Measurements from ENCODE around the gene TNFSF10. TPM values are rescaled to one million over a fixed set of nuclear protein-coding genes. Genes with fewer than 3 reads are reported as not detected.
A peak's percentile ranks its signal among the peaks of the same experiment; 100 is the strongest.

TNFSF10 gene
- polyA plus RNA-seq, 1 experiment: not detected

- Histone ChIP-seq H3K4me3 (ENCODE audit: low read depth, low read length) (no peak overlapping the region), H3K36me3 (ENCODE audit: control insufficient read depth, insufficient read depth, low read length) (no peaks in the 10 kb centered on the region), H3K27me3 (ENCODE audit: control insufficient read depth, insufficient read depth, low read length) (peaks cover 9% of the 10 kb centered on the region)
- TF ChIP-seq CTCF (IDR thresholded peaks at IDR 0.05; ENCODE audit: insufficient read depth, low read depth, low read length): no peak
- ChIA-PET POLR2A (no interaction called here), CTCF (interaction anchor here (0.6 to 1.0 kb wide), 2 partner anchors 10 to 151 kb away, joined by 3 read pairs; no protein-coding TSS in a partner anchor)
- DNase-seq (ENCODE audit: low read depth): peak; percentile 46
Observed at GRCh38 chr3:172516318-172517214, 6.7 kb downstream of the TNFSF10 start.

DNA sequence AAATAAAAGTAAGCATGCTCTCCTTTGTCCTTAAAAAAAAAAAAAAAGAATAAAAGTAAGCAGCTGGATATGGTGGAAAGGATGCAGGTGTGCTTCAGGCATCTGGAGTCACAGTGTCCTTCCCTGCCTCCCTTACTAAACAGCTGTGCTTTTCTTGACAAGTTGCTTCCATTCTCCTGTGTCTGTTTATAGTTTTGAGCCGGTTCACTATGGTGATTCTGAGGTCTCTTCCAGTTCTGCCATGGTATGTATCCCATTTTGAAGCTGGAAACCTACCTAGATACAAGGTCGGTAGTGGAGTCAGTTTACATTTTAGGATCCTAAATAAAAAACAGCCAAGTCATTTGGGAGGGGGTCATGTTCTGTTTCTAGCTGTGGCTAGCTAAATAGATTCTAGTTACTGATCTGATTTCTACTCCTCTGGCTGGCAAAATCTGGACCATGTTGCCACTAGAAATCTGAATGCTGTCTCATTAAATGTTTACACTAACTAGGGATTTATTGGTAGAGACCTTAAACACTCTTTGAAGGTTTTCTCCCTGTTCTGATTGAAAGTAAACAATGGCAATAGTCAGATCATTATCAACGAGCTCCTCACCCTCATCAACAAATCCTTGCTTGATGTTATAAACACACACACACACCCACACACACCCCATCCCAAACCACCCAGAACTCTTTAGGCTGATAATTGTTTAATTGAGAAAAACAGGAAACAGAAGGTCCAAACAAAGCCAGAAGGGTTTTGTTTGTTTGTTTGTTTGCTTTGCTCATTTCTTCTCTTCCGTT is 7.9 kb downstream of the TNFSF10 start:
- ChIA-PET CTCF (no interaction called here), POLR2A (no interaction called here)
- H3K4me3 ChIP-seq (ENCODE audit: low read depth, low read length): no peak overlapping the region
- DNase-seq (ENCODE audit: low read depth): no peak
- H3K36me3 ChIP-seq (ENCODE audit: control insufficient read depth, insufficient read depth, low read length): no peaks in the 10 kb centered on the region
- peaks cover 13% of the 10 kb centered on the region for H3K27me3 ChIP-seq (ENCODE audit: control insufficient read depth, insufficient read depth, low read length)
- no peak for TF ChIP-seq CTCF (IDR thresholded peaks at IDR 0.05; ENCODE audit: insufficient read depth, low read depth, low read length)

- POLR2A ChIA-PET: no interaction called here
- Histone ChIP-seq H3K27me3 (ENCODE audit: control insufficient read depth, insufficient read depth, low read length) (peaks cover 13% of the 10 kb centered on the region), H3K36me3 (ENCODE audit: control insufficient read depth, insufficient read depth, low read length) (no peaks in the 10 kb centered on the region), H3K4me3 (ENCODE audit: low read depth, low read length) (no peak overlapping the region)
- no peak for TF ChIP-seq CTCF (IDR thresholded peaks at IDR 0.05; ENCODE audit: insufficient read depth, low read depth, low read length)
- DNase-seq (ENCODE audit: low read depth): no peak
- CTCF ChIA-PET: no interaction called here
Observed at GRCh38 chr3:172514678-172515077, 8.6 kb downstream of the TNFSF10 start.

GRCh38 chr3:172513488-172513887 is 9.7 kb downstream of the TNFSF10 start:
- no peak for DNase-seq (ENCODE audit: low read depth)
- Histone ChIP-seq H3K27me3 (ENCODE audit: control insufficient read depth, insufficient read depth, low read length) (peaks cover 13% of the 10 kb centered on the region), H3K36me3 (ENCODE audit: control insufficient read depth, insufficient read depth, low read length) (no peaks in the 10 kb centered on the region), H3K4me3 (ENCODE audit: low read depth, low read length) (no peak overlapping the region)
- TF ChIP-seq CTCF (IDR thresholded peaks at IDR 0.05; ENCODE audit: insufficient read depth, low read depth, low read length): no peak
- ChIA-PET POLR2A (no interaction called here), CTCF (interaction anchor here (0.8 to 1.4 kb wide), 2 partner anchors 11 to 36 kb away, joined by 3 read pairs; no protein-coding TSS in a partner anchor)

Data from BJ (cell line).